HG02884 (cell line): Measurements from ENCODE around the gene FRS3.
"Not testable (repeated sequence)": the region's sequence is repeated elsewhere in the genome, so short reads cannot be mapped to it uniquely, and the experiment has no call there.

Experiments
- ATAC-seq: cut with Tn5 transposase; IDR thresholded peaks from one replicate; pipeline ENCODE4 v1.9.1; 2021; ENCODE audit warnings: mild to moderate bottlenecking, moderate library complexity; ENCODE audit not compliant: unreplicated experiment

Gene FRS3

GRCh38 chr6:41779788-41780550 lies at the start of gene FRS3:
Gene FRS3, minus strand, starts transcription at chr6:41779900. Its CDS starts 2,913 bp downstream, at chr6:41776987.
- ATAC-seq: peak; percentile 79

GRCh38 chr6:41826343-41827022 lies 46.8 kb upstream of the FRS3 start:
- no peak for ATAC-seq

- no peak for ATAC-seq
These were observed 45.2 kb upstream of the FRS3 start for GRCh38 chr6:41824571-41825569.

- ATAC-seq: no peak
These were observed 43.5 kb upstream of the FRS3 start for GRCh38 chr6:41823178-41823577.

GRCh38 chr6:41822021-41822420 lies 42.3 kb upstream of the FRS3 start:
- ATAC-seq: no peak

- ATAC-seq: no peak
These were observed 41.6 kb upstream of the FRS3 start for GRCh38 chr6:41821266-41821665.

- no peak for ATAC-seq
These were observed 38.8 kb upstream of the FRS3 start for GRCh38 chr6:41818271-41819054.

GRCh38 chr6:41815587-41815986 lies 35.9 kb upstream of the FRS3 start:
- ATAC-seq: no peak

- no peak for ATAC-seq
These were observed 34.9 kb upstream of the FRS3 start for GRCh38 chr6:41814629-41815028.

- no peak for ATAC-seq
These were observed 34.3 kb upstream of the FRS3 start for GRCh38 chr6:41813956-41814355.

- ATAC-seq: no peak
These were observed 33.8 kb upstream of the FRS3 start for GRCh38 chr6:41813469-41813868.

GRCh38 chr6:41811946-41812345 lies 32.2 kb upstream of the FRS3 start:
- ATAC-seq: not testable (repeated sequence)

- no peak for ATAC-seq
These were observed 31.4 kb upstream of the FRS3 start for GRCh38 chr6:41811095-41811494.

- ATAC-seq: no peak
These were observed 26.4 kb upstream of the FRS3 start for GRCh38 chr6:41805830-41806774.

GRCh38 chr6:41801380-41801779 lies 21.7 kb upstream of the FRS3 start:
- ATAC-seq: no peak

- ATAC-seq: no peak
These were observed 19.8 kb upstream of the FRS3 start for GRCh38 chr6:41799559-41799911.

GRCh38 chr6:41798901-41799558 lies 19.3 kb upstream of the FRS3 start:
- no peak for ATAC-seq

GRCh38 chr6:41796474-41796873 lies 16.8 kb upstream of the FRS3 start:
- ATAC-seq: no peak

GRCh38 chr6:41791984-41792383 lies 12.3 kb upstream of the FRS3 start:
- ATAC-seq: no peak
